HG02970 (cell line): ENCODE measurements around the gene MCM5.

Experiments
- ATAC-seq: cut with Tn5 transposase; IDR thresholded peaks from one replicate; pipeline ENCODE4 v1.9.1; 2021; ENCODE audit warnings: mild to moderate bottlenecking, moderate library complexity, moderate number of reproducible peaks; ENCODE audit not compliant: unreplicated experiment, low FRiP score

Gene MCM5

DNA sequence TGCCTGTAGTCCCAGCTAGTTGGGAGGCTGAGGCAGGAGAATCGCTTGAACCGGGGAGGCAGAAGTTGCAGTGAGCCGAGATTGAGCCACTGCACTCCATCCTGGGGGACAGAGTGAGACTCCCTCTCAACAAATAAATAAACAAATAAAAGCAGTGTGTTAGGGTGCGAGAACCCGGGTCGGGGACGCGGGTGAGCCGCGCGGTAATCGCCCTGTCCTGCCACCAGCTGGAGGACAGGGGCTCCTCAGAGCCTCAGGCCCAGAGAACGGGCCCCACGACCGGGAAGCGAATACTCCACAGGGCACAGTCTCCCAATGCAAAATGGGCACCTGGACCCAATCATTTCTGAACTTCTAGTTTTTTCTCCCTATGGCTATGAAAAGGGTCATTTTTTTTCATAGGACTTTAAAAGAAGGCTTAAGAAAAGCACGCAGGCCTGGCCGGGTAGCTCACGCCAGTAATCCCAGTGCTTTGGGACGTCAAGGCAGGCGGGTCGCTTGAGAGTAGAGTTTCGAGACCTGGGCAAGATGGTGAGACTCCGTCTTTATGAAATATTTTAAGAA, 744 bp upstream of the MCM5 start:
- no peak for ATAC-seq

GRCh38 chr22:35400501-35400790, 506 bp downstream of the MCM5 start:
- peak; percentile 13 for ATAC-seq

GRCh38 chr22:35401863-35402262, 1.9 kb downstream of the MCM5 start:
- ATAC-seq, result no peak

- no peak for ATAC-seq
These were observed 3.4 kb downstream of the MCM5 start for GRCh38 chr22:35403356-35403755.

DNA sequence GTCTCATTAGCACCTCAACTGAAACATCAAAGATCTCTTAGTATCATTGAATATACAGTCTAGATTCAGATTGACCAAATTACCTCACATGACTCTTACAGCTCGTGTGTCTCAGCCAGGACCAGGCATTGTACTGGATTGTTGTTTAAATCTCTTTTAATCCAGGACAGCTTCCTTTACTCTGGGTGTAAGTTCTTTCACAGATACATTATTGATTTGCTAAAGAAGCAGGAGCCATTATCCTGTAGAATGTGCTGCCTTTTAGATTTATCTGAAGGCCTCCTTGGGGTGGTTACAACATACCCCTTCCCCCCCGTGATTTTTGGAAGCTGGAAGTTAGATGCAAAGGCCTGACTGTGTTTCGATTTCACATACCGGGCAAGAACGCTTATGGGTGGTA, 4.2 kb downstream of the MCM5 start:
- ATAC-seq, result no peak

GRCh38 chr22:35406443-35406842, 6.5 kb downstream of the MCM5 start:
- no peak for ATAC-seq

DNA sequence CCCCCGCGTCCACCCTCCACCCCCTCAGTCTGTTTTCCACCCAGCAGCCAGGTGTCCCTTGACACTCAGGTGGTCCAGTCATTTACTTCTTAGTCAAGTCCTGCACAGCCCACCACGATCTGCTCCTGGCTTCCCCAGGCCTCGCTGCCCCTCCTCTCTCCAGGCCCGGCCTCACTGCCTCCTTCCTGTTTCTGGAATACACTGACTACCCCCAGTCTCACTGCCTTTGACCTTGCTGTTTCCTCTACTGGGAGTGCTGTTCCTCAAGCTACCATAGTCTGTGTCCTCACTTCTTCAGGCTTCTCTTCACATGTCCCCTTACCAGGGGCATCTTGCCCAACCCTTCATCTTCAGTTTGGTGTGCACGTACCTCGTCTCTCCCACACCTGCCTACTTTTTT, 7.4 kb downstream of the MCM5 start:
- no peak for ATAC-seq

DNA sequence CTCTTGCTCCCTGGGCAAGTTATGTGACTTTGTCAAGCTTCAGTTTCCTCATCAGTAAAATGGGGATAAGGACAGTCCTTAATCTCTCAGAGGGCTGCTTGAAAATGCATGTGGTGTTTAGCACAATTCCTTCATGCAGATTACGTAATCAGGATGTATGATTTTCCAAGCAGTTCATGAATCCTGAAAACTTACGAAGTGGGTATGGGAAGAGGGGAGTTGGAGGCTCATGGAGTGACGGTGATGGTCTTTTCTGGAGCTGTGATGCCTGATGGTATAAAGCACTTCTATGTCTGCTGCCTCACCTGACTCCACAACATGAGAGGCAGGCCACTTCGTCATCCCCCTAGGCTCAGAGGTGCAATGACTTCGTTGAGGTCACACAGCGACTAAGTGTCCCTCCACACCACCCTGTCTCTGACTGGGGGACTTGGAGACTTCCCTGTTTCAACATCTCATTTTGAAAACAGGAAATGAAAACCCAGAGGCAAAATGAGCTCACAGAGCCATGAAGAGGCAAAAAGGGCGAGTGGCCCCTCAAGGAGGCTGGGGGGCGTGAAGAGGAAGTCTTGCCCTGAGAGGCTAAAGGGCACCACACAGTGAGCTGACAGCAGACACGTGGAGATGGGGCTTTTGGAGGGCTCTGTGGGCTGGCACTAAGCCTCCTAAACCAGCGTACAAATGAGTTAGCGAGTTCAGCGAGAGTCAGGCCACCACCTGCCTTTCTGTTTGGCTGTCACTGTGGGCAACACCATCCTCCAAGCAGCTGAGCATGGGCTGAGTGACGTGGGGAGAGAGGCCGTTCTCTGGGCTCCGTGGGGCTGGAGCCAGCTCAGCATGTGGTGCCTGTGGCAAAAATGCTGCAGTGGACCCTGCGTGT, 10.1 kb downstream of the MCM5 start:
- ATAC-seq, result peak; percentile 52

- ATAC-seq, result no peak
These were observed 10.7 kb downstream of the MCM5 start for GRCh38 chr22:35410663-35411034.

- no peak for ATAC-seq
These were observed 11.2 kb downstream of the MCM5 start for GRCh38 chr22:35411102-35411501.

- no peak for ATAC-seq
These were observed 13.7 kb downstream of the MCM5 start for GRCh38 chr22:35413624-35414023.

GRCh38 chr22:35417606-35418005, 17.7 kb downstream of the MCM5 start:
- ATAC-seq, result no peak

DNA sequence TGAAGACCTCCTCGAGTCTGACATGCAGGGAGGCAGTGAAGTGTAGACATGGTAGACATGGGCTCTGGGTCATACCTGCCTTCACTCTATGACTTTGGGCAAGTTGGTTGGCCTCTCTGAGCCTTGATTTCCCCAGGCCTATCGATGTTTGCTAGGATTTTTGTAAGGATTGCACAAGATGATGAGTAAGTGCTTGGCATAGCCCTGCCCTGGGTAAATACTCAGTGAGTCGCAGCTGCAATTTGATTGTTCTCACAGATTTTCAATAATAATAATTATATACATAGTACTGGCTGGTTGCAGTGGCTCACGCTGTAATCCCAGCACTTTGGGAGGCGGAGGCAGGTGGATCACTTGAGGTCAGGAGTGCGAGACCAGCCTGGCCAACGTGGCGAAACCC, 18.1 kb downstream of the MCM5 start:
- no peak for ATAC-seq

- ATAC-seq, result no peak
These were observed 18.8 kb downstream of the MCM5 start for GRCh38 chr22:35418731-35419130.

GRCh38 chr22:35419756-35420155, 19.8 kb downstream of the MCM5 start:
- ATAC-seq, result no peak

GRCh38 chr22:35421121-35421520, 21.2 kb downstream of the MCM5 start:
- no peak for ATAC-seq

DNA sequence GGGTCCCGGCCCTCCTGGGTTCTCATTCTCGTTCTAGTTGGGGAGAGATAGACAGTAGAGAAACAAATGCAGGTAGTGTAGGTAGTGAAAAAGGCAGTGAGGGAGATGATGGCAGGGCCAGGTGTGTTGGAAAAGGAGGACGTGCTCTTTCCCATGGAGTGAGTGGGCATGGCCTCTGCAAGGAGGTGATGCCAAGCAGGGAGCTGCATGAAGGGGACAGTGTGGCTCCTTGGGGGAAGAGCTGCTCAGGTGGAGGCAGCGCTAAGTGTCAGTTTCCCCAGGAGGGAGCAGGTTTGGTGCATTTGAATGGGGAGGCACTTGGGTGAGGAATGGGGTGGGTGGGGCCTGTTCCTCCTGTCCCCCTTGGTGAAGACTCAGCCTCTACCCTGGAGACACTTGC, 22.2 kb downstream of the MCM5 start:
- no peak for ATAC-seq

GRCh38 chr22:35422936-35423335, 23.0 kb downstream of the MCM5 start:
- no peak for ATAC-seq

DNA sequence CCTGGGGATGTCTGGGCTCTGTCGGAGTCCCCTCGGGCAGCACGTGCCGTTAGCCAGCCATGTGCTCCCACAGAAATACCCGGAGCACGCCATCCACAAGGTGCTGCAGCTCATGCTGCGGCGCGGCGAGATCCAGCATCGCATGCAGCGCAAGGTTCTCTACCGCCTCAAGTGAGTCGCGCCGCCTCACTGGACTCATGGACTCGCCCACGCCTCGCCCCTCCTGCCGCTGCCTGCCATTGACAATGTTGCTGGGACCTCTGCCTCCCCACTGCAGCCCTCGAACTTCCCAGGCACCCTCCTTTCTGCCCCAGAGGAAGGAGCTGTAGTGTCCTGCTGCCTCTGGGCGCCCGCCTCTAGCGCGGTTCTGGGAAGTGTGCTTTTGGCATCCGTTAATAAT, 24.1 kb downstream of the MCM5 start:
- no peak for ATAC-seq

DNA sequence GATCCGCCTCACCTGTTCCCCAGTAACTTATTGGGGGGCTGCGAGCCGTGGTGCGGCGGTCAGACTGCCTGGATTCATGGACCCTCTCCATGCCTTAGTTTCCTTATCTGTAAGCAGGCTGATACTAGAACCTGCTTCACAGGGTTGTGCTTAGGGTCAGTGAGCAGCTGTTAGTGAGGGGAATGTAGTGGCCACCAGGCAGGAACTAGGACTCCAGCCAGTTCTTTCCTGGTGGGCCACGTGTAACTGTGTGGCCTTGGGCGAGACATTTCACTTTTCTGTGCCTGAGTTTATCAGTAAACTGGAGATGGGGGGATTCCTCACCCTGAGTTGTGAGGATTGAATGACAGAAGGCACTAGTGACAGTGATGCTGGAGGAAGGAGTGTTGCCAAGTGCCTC, 24.8 kb downstream of the MCM5 start:
- ATAC-seq, result no peak

DNA sequence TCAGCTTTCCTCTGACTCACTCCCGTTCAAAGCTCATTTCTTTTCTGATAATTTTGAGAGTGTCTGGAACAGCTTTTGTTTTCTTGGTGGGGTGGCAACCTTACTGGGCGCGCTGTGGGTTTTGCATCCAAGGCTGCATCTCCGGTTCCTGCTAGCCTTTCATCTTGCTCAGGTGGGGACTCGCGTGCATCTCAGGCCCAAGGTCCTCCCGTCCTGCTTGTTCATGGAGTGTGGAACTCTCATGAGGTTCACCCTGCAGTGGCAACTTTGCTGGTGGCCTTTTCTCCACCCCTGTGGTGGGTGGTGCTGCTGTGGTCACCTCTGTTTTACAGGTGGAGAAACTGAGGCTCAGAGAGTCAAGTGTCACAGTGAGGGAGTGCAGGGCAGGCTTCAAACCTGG, 25.6 kb downstream of the MCM5 start:
- ATAC-seq, result no peak

- no peak for ATAC-seq
These were observed 26.2 kb downstream of the MCM5 start for GRCh38 chr22:35425971-35426800.
